Measurements from ENCODE around the gene GPX4.

GPX4 gene

DNA sequence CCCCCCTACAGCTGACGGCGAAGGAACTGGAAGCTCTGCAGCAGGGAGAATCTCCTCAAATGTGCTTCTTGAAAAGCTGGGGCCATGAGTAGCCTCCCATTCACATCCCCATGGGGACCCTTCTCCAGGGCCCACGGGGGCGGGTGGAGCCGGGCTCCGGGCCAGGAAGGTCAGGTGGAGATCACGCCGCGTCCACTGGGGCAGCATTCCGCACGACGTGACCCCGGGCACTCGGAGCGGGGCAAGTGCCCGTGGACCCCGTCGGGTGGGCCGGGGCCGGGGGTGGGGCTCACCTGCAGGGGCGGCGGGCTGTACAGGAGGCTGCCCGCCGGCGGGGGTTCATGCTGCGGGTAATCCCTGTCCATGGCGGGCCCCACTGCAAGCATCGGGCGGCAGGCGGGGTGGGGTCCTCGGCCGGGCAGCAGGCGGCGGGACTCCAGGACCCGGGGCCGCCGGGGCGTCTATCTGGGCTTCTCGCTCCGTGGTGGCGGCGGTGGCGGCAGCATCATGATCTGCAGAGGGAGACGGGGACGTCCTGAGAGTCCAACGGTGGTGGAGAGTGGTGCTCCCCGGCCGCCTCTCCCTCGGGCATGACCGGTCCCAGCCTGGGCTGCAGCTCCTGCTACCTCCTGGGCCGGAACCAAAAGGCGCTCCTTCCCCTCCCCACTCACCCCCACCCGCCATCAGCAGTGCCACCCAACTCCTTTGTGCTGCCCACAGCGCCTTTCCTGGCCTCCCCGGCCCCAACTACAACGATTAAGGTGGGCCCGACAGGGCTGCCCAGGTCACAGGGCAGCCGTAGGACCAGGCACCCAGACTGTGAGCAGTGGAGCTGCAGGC lies 50.3 kb downstream of the GPX4 start:
- H3K4me3 ChIP-seq (ENCODE audit: low read length): no peak overlapping the region

DNA sequence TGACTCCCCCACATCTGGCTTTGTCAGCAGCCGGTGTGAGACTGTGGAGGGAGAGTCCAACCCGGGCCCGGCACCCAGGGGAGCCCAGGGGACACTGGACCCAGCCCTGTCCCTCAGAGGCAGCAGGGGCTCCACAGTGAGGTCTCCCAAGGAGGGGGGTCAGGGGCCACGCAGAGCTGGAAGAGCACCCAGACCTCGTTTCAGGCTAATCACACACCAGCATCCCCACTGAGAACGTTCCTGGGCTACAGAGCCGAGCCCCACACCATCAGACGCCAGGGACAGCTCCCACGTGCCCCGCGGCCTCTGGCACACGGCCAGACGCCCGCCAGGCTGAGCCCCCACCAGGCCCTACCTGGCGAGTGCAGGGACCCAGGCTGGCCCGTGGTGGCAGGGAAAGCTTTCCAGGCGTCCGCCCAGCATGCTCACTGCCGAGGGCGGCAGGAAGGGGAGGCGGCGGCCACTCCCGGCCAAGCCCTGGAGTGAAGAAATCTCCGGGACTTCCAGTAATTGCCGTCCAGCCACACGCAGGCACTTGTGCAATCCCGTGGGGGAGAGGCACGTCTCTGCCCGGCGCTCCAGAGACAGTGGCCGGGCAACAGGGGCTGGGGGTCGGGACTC lies 51.0 kb downstream of the GPX4 start:
- no peak overlapping the region for H3K4me3 ChIP-seq (ENCODE audit: low read length)
- no peak for TF ChIP-seq ZNF274 (IDR thresholded peaks at IDR 0.05; ENCODE audit: low read depth, low read length)

More for the DNA sequence above, 50.3 kb downstream of the GPX4 start:
- TF ChIP-seq ZNF274 (IDR thresholded peaks at IDR 0.05; ENCODE audit: low read depth, low read length): no peak

DNA sequence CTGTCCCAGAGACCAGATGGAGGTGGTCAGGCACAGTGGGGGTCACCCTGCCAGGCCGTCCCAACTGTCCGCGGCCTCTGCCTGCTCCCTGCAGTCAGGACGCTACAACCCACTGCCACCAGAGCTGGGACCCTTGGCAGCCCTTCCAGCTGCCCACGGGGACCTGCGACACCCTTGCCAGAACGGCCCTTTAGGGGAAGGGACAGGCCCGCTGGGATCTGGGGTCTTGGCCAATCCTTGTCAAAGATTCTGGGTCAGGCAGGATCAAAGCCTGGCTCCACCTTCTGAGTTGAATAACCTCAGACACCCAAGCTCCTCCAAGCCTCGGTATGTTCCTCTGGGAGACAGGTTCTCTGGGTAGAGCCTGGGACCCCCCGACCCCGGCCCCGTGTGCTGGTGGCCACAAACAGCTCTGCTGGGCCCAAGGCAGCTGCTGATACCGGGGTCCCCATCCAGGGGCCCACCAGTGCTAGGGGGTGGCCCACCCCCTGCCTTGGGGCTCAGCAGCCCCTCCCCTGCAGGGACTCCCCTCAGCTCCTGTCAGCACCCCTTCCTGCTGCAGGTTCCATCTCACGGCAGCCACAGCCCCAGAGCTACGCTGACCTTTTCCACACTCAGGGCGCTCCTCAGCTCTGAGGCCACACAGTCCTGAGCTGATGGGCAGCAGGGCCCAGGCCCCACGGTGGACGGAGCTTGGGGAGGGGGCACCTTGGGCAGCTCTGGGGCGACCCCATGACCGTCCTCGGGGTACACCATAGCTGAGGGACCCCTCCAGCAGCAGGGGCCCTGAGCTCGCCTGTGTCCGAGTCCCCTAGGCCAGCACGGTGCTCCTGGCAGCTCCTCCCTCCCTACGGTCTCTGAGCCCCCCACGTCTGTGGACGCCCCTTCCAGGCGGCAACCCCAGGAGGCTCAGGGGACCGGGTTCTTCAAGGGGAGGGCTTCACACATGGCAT lies 51.8 kb downstream of the GPX4 start:
- TF ChIP-seq ZNF274 (IDR thresholded peaks at IDR 0.05; ENCODE audit: low read depth, low read length): no peak
- no peak overlapping the region for H3K4me3 ChIP-seq (ENCODE audit: low read length)

Data from GM08714 (cell line).